ENCODE results near the gene SYNPO2.
"Not testable (repeated sequence)": the region's sequence is repeated elsewhere in the genome, so short reads cannot be mapped to it uniquely, and the experiment has no call there.

SYNPO2 gene

DNA sequence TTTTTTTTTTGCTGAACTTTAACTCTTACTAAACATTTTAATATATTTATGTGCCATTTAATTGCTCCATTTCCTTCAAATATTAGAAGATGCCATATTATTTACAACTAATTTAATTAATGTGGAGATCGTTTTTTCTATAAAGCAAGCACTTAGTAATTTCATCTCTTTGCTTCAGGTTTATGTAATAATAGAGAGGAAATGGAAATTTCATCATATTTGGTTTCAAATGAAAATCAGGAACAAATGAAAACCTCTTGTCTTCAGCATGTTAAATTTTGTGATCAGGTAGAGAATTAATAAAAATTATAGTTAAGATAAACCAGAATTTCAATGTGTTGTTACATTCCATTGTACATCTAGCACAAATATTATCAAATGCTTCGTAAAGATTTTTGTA, 120.1 kb downstream of the SYNPO2 start:
- DNase-seq = no peak

DNA sequence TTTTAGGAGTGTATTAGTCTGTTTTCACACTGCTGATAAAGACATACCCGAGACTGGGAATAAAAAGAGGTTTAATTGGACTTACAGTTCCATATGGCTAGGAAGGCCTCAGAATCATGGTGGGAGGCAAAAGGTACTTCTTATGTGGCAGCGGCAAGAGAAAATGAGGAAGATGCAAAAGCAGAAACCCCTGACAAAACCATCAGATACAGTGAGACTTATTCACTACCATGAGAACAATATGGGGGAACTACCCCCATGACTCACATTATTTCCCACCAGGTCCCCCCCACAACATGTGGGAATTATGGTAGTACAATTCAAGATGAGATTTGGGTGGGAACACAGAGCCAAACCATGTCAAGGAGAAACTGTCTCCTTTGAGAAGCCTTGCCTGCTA, 121.6 kb downstream of the SYNPO2 start:
- DNase-seq = peak; percentile 25

DNA sequence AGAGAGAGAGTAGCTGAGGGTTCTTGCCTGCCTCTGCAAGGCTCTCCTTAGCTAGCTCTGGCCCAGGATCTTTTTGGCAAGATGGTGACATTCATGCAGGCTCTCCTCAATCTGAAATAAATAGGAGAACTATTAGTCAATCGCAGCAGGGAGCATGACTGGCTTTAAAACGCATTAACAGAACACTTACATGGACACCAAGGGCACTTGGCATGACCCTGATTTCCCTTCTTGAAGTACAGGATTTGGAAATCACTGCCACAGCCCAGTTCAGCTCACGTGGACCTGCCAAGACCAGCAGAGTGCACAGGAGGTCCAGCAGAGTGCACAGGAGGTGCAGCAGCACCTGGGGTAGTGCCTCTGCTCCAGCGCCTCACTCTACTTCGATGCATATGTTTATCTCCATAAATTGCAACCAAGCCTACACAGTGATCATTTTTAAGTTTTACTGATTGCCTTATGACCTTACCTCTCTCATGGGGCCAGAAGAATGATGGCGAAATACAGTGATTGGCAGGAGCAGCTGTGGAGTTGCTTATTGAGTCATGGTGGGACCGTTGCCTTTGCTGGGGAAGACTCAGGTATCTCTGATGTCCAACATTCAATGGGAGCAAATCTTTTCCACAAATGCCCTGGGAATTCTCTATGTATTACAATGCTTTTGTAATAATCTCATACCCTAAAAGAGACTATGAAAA, 122.4 kb downstream of the SYNPO2 start:
- no peak for DNase-seq

DNA sequence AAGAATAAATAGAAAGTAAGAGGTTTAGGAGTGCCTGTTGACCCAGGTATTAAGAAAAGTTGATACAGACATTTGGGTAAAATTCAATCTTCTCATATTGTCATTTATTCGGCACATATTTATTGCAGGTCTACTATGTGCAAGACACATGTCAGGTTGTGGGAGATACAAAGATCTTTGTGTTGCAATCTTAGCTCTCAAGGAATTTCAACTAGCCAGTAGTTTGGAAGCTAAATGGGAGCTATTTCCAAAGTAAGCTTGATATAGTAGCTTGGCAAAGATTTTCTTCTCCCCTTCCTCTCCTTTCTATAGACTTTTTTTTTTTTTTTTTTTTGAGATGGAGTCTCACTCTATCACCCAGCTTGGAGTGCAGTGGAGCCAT, 122.9 kb downstream of the SYNPO2 start:
- DNase-seq = no peak

DNA sequence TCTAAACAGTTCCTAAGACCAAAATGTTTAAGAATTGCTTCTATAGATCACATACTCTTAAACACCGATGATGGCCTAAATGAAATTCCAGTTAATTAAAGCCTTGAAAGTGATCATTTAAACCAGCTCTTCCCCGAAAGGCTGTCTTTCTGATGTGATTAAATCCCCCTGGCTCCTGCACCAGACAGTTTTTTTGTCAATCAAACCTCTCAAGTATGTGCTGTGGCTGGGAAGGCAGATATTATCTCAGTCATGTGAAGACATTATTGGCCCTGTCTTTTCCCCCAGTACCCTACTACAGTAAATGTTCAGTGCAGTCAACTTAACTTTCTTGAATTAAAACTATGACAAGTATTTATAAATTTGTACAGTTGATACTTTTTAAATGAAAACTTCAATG, 126.0 kb downstream of the SYNPO2 start:
- no peak for DNase-seq

DNA sequence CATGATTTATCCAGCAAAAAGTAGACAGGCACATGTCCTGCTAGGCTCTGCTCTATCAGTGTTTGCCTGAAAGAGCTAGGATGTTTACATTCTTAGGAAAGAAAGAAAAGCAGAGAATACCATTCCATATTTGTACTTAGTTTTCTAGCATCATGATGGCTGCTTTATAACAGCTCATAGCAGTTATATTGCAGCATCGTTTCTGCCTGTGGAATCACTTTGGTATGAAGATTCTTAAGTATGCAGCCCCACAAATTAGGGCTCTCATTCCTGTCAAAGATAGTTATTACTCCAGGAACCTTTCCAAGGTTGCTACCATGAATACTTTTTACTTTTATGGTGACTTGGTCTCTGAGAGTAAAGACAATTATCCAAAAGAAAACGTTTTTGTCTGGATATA, 128.0 kb downstream of the SYNPO2 start:
- DNase-seq = no peak

DNA sequence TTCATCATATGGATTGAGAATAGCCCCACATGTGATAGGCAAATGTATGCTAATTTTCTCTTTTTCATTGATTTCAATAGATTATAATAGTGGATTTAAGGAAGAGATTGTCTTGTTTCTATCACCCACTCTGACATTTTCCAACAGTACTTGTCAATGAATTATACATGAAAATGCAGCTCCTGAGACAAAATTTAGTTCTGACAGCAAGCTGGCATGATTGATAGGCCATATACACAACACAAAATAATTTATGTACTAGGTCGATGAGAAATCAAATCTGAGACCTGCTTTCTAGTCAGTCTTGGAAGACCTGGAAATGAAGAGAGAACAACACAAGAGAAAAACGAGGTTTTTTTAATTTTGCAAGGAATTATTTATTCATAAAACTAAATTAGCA, 129.0 kb downstream of the SYNPO2 start:
- DNase-seq = no peak

DNA sequence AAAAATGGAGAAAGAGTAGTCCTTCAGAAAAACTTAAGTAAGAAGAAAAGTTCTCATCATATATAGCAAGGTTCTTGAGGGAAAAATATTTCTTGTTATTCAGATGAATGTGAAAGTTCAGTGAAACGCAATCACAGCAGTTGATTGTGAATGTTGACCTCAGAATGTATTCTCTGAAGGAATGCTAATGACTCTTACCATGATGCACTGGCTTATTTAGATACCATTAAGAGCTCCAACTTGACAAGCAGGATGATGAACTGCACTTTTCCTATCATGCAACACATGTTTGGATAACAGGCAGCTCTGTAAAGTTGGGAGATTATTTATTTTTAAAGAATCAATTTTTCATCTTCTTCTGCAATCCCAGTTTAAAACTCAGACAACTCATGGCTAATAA, 131.5 kb downstream of the SYNPO2 start:
- no peak for DNase-seq

DNA sequence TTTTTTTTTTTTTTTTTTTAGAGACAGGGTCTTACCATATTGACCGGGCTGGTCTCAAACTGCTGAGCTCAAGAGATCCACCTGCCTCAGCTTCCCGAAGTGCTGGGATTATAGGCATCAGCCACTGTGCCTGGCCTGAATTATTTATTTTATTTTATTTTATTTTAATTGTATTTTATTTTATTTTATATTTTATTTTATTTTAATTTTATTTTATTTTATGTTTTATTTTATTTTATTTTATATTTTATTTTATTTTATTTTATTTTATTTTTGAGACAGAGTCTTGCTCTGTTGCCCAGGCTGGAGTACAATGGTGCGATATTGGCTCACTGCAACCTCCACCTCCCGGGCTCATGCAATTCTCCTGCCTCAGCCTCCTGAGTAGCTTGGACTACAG, 133.9 kb downstream of the SYNPO2 start:
- DNase-seq = not testable (repeated sequence)

DNA sequence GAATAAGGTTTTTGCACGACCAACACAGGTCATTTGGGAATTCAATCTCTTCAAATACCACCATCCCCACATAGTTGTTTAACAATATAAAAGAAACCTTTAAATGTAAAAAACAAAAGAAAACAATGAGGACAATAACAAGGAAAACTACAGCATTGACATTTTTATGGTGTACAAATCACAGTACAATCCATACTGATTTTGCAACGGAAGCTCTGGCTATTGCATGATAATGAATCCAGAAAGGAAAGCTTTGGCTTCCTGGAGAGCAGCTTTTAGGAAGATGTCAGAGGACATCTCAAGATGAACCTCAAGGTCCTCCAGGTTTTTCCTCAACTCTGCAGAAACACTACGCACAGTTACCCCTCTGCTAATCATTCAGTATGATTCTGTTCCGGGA, 135.4 kb downstream of the SYNPO2 start:
- no peak for DNase-seq

DNA sequence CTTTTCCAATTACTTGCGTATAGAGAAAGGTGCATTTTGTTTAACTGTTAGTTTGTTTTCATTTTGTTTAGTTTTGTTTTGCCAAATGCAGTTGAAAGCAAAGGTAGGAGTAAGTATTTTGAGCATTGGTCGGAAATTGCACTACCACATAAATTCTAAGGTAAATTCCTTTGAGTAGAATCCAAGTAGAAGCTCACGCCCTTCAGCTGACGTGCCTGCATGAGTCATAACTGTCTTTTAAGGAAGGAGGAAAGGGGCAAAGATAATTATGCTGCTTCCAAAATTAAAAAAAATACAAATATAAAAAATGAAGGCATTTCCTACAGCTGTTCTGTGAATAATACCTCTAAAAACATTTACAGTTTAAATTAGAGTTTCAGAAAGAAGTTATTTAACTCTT, 136.8 kb downstream of the SYNPO2 start:
- DNase-seq = peak; percentile 43

DNA sequence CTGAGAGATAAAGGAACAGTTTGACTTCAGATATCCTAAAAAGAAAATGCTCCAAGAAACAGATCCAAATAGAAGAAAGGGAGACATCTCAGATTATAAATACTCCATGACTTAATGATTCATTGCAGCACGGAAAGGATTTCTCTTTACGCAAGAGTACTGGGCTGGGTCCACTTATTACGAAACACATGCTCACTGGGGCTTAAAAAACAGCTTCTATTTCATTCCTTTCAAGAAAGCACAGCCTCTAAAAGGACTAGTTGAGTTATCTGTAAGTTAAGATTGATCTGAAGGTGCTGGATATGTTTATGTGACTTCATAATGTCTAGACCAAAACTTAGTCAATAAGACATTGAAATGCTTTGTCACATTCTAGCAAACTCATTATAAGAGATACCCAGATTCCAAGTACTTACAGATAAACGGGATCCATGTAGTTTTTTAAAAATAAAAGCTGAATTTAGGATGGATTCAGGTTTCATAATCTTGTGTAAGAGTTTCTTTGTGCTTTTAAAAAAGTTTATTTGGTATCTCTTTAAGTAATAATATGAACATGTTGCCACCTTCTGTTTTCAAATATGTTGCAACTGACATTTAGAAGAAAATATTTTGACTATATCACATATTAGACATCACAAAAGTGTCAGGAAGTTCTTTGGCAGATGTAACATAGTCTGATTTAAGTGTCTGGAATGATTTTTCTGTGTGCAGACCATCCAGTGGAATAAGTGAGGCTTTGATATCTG, 137.4 kb downstream of the SYNPO2 start:
- DNase-seq = peak; percentile 46

DNA sequence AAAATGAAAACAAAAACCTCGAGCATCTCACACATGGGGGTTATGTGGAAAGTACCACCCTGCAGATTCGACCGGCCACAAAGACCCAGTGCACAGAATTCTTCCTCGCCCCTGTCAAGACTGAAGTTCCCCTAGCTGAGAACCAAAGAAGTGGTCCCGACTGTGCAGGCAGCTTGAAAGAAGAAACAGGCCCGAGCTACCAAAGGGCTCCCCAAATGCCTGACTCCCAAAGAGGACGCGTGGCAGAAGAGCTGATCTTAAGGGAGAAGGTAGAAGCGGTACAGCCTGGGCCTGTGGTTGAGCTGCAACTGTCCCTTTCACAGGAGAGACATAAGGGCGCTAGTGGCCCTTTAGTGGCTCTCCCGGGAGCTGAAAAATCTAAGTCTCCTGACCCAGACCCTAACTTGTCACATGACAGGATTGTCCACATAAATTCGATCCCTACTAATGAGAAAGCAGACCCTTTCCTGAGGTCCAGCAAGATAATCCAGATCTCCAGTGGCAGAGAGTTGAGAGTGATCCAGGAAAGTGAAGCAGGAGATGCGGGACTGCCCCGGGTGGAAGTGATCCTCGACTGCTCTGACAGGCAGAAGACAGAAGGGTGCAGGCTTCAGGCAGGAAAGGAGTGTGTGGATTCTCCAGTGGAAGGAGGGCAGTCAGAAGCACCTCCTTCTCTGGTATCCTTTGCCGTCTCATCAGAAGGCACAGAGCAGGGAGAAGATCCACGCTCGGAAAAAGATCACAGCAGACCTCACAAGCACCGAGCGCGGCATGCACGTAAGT, 138.2 kb downstream of the SYNPO2 start:
- DNase-seq = no peak

DNA sequence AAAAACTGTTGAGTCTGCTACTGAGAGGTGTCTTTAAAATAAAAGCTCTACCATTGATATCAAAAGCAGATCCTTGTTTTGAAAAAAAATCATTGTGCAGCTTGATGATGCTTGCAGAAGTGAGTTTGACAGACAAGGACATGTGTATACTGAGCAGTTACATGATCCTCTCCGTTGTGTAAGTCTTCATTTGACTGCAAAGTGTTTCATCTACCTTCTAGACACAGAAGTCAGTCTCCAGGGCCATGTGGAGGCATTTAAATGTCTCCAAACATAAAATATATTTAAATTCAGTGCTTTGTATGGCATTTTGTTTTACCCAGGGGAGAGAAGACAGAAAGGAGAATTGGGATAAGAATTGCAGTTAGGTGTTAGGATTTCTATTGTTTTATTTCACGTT, 139.2 kb downstream of the SYNPO2 start:
- DNase-seq = no peak

DNA sequence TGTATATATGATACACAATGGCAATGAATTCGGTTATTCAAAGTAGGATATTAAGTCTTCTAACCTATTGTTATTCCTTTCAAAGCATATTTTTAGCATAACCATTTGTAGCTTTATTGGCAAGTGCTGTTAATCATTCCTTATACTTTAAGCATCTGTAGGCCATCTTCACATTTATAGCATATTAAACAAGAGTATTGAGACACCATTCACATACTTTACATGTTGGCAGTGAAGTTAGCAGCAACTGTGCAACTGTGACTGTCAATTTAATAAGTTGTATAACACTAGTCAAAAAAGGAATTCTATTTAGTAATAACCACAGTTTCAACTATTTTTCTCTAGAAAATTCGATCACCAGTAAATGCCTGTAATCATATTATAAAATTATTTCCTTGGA, 139.6 kb downstream of the SYNPO2 start:
- no peak for DNase-seq

DNA sequence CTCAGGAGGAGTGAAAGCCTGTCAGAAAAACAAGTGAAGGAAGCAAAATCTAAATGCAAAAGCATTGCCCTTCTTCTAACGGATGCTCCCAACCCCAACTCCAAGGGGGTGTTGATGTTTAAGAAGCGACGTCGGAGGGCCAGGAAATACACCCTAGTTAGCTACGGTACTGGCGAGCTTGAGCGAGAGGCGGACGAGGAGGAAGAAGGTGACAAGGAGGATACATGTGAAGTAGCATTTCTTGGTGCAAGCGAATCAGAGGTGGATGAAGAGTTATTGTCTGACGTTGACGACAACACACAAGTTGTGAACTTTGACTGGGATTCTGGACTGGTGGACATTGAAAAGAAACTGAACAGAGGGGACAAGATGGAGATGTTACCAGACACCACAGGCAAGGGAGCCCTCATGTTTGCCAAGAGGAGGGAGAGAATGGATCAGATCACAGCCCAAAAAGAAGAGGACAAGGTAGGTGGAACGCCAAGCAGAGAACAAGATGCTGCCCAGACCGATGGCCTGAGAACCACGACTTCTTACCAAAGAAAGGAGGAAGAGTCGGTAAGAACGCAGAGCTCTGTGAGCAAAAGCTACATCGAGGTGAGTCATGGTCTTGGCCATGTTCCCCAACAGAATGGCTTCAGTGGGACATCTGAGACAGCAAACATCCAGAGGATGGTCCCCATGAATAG, 141.3 kb downstream of the SYNPO2 start:
- no peak for DNase-seq

DNA sequence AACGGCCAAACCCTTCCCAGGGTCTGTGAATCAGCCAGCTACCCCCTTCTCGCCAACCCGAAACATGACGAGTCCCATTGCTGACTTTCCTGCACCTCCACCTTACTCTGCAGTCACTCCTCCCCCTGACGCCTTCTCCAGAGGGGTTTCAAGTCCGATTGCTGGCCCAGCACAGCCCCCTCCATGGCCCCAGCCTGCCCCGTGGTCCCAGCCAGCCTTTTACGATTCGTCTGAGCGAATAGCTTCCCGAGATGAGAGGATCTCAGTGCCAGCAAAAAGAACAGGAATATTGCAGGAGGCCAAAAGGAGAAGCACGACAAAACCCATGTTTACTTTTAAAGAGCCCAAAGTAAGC, 141.9 kb downstream of the SYNPO2 start:
- no peak for DNase-seq

DNA sequence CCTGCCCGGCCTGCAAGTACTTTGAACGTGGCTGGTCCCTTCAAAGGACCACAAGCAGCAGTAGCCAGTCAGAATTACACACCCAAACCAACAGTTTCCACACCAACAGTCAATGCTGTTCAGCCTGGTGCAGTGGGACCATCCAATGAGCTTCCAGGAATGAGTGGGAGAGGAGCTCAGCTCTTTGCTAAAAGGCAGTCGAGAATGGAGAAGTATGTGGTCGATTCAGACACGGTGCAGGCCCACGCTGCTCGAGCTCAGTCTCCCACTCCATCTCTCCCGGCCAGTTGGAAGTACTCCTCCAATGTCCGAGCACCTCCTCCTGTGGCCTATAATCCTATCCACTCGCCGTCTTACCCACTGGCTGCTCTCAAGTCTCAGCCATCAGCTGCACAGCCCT, 142.6 kb downstream of the SYNPO2 start:
- DNase-seq = no peak

DNA sequence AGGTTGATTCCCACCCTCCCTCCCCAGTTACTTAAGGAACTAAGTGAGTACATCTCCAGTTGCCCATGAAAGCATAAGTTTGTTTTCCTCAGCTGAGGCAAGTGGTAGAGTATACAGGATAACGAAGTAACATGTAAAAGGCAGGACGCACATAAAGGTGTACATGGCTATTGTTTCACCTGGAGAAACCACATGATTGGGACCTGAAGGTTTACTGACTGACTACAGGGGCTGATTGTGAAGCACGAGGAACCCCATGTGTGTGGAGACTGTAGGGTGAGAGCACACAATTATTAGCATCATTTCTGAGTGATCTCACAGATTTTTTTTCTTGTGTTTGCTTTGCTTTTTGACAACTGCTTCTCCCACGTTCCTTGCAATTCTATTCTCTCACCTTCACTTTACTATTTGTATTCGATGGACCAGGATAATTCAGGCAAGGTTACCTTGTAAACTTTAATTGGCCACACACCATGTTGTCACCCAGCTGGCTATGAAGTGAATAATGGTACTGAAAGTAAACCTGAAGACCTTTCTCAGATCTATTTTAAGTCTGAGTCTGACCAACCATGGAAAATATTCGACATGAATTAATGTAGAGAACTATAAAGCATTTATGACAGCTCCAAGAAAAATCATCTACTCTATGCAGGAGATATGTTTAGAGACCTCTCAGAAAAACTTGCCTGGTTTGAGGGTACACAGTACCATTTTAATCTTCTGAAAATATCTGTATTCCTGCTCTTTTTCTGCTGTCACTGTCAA, 144.4 kb downstream of the SYNPO2 start:
- no peak for DNase-seq

DNA sequence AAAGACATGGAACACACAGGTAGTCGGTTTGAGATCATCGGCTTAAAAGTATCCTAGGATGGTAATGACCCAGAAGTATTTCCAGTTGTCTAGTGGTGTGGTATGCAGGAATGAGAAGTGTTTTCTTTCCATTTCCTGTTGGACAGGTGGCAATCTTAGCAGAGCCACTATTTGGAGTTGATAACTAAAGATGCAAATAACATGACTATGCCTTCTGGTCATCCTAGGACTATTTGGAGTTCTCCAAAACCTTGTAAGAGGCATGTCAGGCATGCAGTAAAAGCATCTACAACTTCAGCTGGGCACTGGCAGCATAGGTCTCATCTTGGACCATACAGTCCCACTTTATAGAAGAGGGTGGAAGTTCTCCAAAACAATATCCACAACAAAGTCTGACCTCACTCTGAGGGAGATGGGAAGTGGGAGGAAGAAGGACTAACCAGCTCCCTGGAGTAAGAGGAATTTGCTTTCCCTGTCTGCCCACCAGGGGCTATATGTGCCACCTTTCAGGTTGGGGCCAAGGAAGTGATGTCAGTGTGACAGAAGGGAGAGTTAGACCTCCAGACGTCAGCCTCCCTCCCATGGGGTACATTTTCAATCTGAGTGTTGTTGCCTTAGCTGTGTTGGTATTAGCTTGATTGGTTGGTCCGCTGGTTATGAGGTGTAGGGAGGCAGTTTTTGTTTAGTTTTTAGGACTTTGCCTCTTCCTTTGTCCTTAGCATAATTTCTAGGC, 145.8 kb downstream of the SYNPO2 start:
- no peak for DNase-seq

DNA sequence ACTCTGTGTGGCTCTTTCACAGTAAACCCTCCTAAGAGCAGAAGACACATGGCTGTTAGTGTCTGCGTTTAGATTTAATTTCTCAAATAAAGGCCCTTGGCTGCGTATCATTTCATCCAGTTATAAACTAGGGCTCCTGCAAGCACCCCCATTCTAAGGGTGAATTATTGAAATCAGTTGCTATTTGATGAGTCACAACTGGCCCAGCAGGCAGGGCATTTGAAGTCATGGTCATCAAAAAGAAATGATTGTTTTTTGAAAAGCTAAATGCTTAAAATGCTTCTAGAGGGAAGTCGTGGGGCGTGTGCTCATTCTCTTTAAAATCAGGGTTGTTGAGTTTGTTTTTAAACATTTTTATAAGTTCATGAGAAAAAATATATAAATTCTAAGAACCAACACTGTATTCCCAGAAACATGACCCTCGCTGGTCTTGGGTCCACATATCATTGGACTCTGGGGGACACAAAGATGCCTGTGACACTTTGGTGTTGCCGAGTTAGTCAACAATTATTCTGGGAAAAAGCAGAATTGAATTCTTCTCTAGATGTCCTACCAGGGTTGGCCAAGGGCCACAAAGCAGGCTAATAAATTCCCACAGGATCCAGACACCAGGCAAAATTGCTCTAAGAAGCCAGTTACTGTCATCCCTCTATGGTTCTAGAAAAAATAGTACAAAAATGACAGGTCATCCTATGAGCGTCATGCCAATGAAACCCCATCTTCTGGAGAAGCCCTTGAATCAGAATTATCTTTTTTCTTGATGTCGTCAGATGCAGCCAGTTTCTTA, 147.5 kb downstream of the SYNPO2 start:
- no peak for DNase-seq

Data from CD4-positive, alpha-beta T cell treated with Interleukin-15 for 1 hour (primary cell).